Measurements from ENCODE around the gene CNFN.
"Not testable (repeated sequence)": the region's sequence is repeated elsewhere in the genome, so short reads cannot be mapped to it uniquely, and the experiment has no call there.

CNFN gene

DNA sequence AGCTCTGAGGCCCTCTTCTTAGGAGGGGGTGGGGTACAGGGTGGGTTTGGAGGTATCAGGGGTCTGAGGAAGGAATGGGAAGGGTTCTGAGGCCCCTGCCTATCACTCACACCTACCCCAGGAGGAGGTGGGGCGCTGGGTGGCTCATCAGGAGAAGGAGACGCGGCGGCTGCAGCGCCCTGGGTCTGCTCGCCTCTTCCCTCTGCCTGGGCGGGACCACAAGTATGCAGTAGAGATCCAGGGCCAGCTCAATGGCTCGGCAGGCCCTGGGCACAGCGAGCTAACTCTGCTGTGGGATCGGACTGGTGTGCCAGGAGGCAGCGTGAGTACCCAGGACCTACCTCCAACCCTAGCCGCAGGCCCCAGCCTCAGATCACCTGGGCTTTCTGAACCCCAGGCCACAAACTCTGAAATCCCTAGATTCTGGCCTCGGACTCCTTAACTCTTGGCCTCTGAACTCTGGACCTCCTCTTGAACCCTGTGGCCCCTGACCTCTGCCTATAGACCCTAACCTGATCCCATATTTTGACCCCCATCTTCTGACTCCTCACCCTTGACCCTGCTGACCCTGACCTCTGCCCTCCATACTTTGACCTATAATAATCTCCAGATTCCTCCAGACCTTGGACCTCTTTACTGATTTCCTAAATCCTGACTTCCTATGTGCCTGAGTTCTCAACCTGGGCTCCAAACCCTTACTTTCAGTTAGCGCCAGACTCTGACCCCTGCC is 40.6 kb downstream of the CNFN start:
- H3K27me3 ChIP-seq (ENCODE audit: insufficient read depth, insufficient read length), result no peaks in the 10 kb centered on the region
- H3K36me3 ChIP-seq (ENCODE audit: insufficient read depth, insufficient read length, low read length), result peaks cover 22% of the 10 kb centered on the region
- H3K4me3 ChIP-seq (ENCODE audit: insufficient read length, low read depth), result no peak overlapping the region
- H3K9ac ChIP-seq (ENCODE audit: insufficient read length, low read depth), result no peak overlapping the region
- H3K4me1 ChIP-seq (ENCODE audit: insufficient read depth, insufficient read length), result no peaks in the 10 kb centered on the region
- no peak for DNase-seq (ENCODE audit: low read depth, low spot score)
- H3K9me3 ChIP-seq (ENCODE audit: insufficient read depth, low read length), result no peaks in the 10 kb centered on the region
- TF ChIP-seq ZNF274 (IDR thresholded peaks at IDR 0.05; ENCODE audit: low read depth, low read length) (no peak), YY1 (IDR thresholded peaks at IDR 0.05; ENCODE audit: insufficient read depth, insufficient read length) (no peak), SUZ12 (IDR thresholded peaks at IDR 0.05; ENCODE audit: extremely low read depth, insufficient read depth, insufficient read length) (no peak)

DNA sequence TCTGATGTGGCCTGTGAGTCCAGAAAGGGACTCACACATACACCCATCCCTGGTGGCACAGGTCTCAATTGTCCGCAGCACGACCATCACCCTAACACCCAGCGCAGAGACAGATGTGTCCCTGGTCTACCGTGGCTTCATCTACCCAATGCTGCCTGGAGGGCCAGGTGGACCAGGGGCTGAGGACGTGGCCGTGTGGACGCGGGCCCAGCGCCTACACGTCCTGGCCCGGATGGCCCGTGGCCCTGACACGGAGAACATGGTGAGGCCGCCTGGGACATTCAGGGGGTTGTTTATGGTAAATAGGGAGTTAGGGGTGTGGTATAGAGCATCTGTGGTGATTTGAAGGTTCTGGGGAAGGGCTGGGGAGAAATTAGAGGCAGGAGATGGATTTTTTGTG is 41.9 kb downstream of the CNFN start:
- Histone ChIP-seq H3K36me3 (ENCODE audit: insufficient read depth, insufficient read length, low read length) (peaks cover 17% of the 10 kb centered on the region), H3K4me3 (ENCODE audit: insufficient read length, low read depth) (no peak overlapping the region), H3K27me3 (ENCODE audit: insufficient read depth, insufficient read length) (no peaks in the 10 kb centered on the region), H3K4me1 (ENCODE audit: insufficient read depth, insufficient read length) (no peaks in the 10 kb centered on the region), H3K9me3 (ENCODE audit: insufficient read depth, low read length) (no peaks in the 10 kb centered on the region), H3K9ac (ENCODE audit: insufficient read length, low read depth) (no peak overlapping the region)
- TF ChIP-seq YY1 (IDR thresholded peaks at IDR 0.05; ENCODE audit: insufficient read depth, insufficient read length) (no peak), ZNF274 (IDR thresholded peaks at IDR 0.05; ENCODE audit: low read depth, low read length) (no peak)
- no peak for DNase-seq (ENCODE audit: low read depth, low spot score)

DNA sequence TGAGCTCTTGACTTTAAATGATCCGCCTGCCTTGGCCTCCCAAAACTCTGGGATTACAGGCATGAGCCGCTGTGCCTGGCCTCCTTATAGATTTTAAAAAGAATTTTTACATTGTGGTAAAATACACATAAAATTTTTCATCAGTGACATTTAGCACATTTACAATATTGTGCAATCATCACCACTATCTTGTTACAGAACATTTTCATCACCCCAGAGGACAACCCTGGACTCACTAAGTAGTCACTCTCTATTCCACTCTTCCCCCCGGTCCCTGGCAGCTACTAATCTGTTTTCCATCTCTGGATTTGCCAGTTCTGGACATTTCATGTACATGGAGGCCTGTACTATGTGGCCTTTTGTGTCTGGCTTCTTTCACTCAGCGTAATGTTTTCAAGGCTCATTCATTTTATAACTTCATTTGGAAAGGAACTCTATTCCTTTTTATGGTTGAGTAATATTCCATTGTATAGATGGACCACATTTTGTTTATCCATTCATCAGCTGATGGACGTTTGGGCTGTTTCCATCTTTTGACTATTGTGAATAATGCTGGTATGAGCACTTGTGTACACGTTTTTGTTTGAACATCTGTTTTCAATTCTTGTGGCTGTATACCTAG is 44.8 kb downstream of the CNFN start:
- H3K27me3 ChIP-seq (ENCODE audit: insufficient read depth, insufficient read length), result no peaks in the 10 kb centered on the region
- H3K9ac ChIP-seq (ENCODE audit: insufficient read length, low read depth), result no peak overlapping the region
- no peaks in the 10 kb centered on the region for H3K9me3 ChIP-seq (ENCODE audit: insufficient read depth, low read length)
- no peak overlapping the region for H3K4me3 ChIP-seq (ENCODE audit: insufficient read length, low read depth)
- no peak for DNase-seq (ENCODE audit: low read depth, low spot score)
- no peak for TF ChIP-seq SUZ12 (IDR thresholded peaks at IDR 0.05; ENCODE audit: extremely low read depth, insufficient read depth, insufficient read length)
- no peak for TF ChIP-seq YY1 (IDR thresholded peaks at IDR 0.05; ENCODE audit: insufficient read depth, insufficient read length)
- TF ChIP-seq ZNF274 (IDR thresholded peaks at IDR 0.05; ENCODE audit: low read depth, low read length), result no peak
- H3K36me3 ChIP-seq (ENCODE audit: insufficient read depth, insufficient read length, low read length), result peaks cover 15% of the 10 kb centered on the region
- no peaks in the 10 kb centered on the region for H3K4me1 ChIP-seq (ENCODE audit: insufficient read depth, insufficient read length)

DNA sequence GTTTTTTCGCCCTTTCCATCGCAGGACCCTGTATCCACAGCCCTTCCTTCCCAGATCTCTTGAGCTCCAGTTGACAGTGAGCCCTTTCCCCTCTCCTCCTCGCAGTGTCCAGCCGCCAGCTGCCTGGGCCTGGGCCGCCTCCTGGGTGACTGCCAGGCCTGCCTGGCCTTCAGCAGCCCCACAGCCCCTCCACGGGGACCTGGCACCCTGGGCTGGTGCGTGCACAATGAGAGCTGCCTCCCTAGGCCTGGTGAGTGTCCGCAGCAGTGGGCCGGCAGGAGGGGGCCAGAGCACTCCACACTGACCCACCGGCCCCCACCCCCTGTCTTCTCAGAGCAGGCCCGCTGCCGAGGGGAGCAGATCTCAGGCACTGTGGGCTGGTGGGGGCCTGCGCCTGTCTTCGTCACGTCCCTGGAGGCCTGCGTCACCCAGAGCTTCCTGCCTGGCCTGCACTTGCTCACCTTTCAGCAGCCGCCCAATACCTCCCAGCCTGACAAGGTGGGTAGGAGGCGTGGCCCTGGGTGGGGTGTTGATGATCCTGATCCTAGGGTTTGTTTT is 45.7 kb downstream of the CNFN start:
- DNase-seq (ENCODE audit: low read depth, low spot score), result no peak
- TF ChIP-seq SUZ12 (IDR thresholded peaks at IDR 0.05; ENCODE audit: extremely low read depth, insufficient read depth, insufficient read length) (no peak), ZNF274 (IDR thresholded peaks at IDR 0.05; ENCODE audit: low read depth, low read length) (no peak), YY1 (IDR thresholded peaks at IDR 0.05; ENCODE audit: insufficient read depth, insufficient read length) (no peak)
- no peak overlapping the region for H3K9ac ChIP-seq (ENCODE audit: insufficient read length, low read depth)
- H3K4me3 ChIP-seq (ENCODE audit: insufficient read length, low read depth), result no peak overlapping the region
- no peaks in the 10 kb centered on the region for H3K27me3 ChIP-seq (ENCODE audit: insufficient read depth, insufficient read length)
- no peaks in the 10 kb centered on the region for H3K9me3 ChIP-seq (ENCODE audit: insufficient read depth, low read length)
- H3K36me3 ChIP-seq (ENCODE audit: insufficient read depth, insufficient read length, low read length), result peaks cover 15% of the 10 kb centered on the region
- H3K4me1 ChIP-seq (ENCODE audit: insufficient read depth, insufficient read length), result no peaks in the 10 kb centered on the region

DNA sequence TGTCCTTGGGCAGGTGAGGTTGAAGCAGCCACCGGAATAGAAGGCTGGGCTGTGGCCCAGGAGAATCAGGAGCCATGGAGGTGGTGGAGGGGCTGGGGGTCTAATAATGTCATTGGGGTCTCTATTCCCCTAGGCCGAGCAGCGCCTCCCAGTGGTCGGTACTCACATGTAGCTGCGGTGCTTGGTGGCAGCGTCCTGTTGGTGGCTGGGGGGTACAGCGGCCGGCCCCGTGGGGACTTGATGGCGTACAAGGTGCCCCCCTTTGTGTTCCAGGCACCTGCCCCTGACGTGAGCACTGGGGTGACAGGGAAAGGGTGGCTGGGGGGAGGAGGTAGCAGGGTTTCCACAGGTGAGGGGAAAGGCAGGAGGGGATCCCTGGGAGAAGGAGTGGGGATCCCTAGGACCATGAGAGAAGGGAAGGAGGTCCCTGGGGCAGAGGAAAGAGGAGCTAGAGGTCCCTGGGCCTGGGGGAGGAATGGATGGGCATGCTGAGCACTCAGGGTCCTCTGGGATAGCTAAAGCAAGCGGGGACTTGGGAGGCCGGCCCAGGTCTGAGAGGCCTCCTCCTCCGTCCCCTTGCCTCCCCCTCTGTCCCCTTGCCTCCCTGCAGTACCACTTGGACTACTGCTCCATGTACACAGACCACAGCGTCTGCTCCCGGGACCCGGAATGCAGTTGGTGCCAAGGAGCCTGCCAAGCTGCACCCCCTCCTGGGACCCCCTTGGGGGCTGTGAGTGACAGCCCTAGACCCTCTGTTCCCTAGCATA is 46.6 kb downstream of the CNFN start:
- no peak for TF ChIP-seq SUZ12 (IDR thresholded peaks at IDR 0.05; ENCODE audit: extremely low read depth, insufficient read depth, insufficient read length)
- no peak for TF ChIP-seq ZNF274 (IDR thresholded peaks at IDR 0.05; ENCODE audit: low read depth, low read length)
- TF ChIP-seq YY1 (IDR thresholded peaks at IDR 0.05; ENCODE audit: insufficient read depth, insufficient read length), result no peak
- DNase-seq (ENCODE audit: low read depth, low spot score), result no peak
- Histone ChIP-seq H3K4me1 (ENCODE audit: insufficient read depth, insufficient read length) (no peaks in the 10 kb centered on the region), H3K9me3 (ENCODE audit: insufficient read depth, low read length) (no peaks in the 10 kb centered on the region), H3K27me3 (ENCODE audit: insufficient read depth, insufficient read length) (no peaks in the 10 kb centered on the region), H3K36me3 (ENCODE audit: insufficient read depth, insufficient read length, low read length) (peaks cover 15% of the 10 kb centered on the region), H3K9ac (ENCODE audit: insufficient read length, low read depth) (no peak overlapping the region), H3K4me3 (ENCODE audit: insufficient read length, low read depth) (no peak overlapping the region)

DNA sequence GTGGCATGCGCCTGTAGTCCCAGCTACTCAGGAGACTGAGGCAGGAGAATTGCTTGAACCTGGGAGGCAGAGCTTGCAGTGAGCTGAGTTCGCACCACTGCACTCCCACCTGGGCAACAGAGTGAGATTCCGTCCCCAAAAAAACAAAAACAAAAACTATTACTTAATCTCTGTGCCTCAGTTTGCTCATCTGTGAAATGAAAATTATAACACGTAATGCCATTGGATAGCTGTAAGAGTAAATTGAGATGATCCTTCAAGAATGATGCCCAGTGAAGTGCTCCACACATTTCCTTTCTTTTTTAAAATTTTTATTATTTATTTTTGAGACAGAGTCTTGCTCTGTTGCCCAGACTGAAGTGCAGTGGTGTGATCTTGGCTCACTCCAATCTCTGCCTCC is 50.2 kb downstream of the CNFN start:
- H3K9ac ChIP-seq (ENCODE audit: insufficient read length, low read depth); H3K4me1 ChIP-seq (ENCODE audit: insufficient read depth, insufficient read length); DNase-seq (ENCODE audit: low read depth, low spot score); H3K4me3 ChIP-seq (ENCODE audit: insufficient read length, low read depth); H3K27me3 ChIP-seq (ENCODE audit: insufficient read depth, insufficient read length); H3K9me3 ChIP-seq (ENCODE audit: insufficient read depth, low read length): not testable (repeated sequence)
- peaks cover 24% of the 10 kb centered on the region for H3K36me3 ChIP-seq (ENCODE audit: insufficient read depth, insufficient read length, low read length)

DNA sequence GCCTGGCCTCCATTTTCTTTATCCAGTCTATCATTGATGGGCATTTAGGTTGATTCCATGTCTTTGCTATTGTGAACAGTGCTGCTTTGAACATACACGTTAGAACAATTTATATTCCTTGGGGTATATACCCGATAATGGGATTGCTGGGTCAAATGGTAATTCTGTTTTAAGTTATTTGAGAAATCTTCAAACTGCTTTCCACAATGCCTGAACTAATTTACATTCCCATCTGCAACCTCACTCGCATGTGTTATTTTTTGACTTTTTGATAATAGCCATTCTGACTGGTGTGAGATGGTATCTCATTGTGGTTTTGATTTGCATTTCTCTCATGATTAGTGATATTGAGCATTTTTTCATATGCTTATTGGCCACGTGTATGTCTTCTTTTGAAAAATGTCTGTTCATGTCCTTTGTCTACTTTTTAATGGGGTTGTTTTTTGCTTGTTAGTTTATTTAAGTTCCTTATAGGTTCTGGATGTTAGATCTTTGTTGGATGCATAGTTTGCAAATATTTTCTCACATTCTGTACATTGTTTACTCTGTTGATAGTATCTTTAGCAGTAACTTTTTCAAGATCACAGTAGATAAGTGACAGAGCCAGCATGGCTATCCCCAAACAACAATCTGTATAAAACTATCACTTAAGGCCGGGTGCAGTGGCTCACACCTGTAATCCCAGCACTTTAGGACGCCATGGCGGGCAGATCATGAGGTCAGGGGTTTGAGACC is 50.8 kb downstream of the CNFN start:
- not testable (repeated sequence) for H3K4me1 ChIP-seq (ENCODE audit: insufficient read depth, insufficient read length); H3K9me3 ChIP-seq (ENCODE audit: insufficient read depth, low read length); DNase-seq (ENCODE audit: low read depth, low spot score); H3K4me3 ChIP-seq (ENCODE audit: insufficient read length, low read depth); H3K9ac ChIP-seq (ENCODE audit: insufficient read length, low read depth); H3K27me3 ChIP-seq (ENCODE audit: insufficient read depth, insufficient read length)
- peaks cover 21% of the 10 kb centered on the region for H3K36me3 ChIP-seq (ENCODE audit: insufficient read depth, insufficient read length, low read length)

All from NT2/D1 (cell line).